AG09309 (cell line): ENCODE results near the gene CAPZB.

Experiments used
- DNase-seq: peaks from one replicate; pipeline ENCODE4 v3.0.0-alpha.2; 2010; ENCODE audit warnings: low read depth
- H3K4me3 ChIP-seq: 2 replicates; pipeline ENCODE4 v1.5.1; 2011; ENCODE audit warnings: mild to moderate bottlenecking, low read depth, low read length, moderate library complexity; ENCODE audit not compliant: control insufficient read depth
- CTCF ChIP-seq: IDR thresholded peaks from 2 replicates; pipeline ENCODE4 v1.5.1; 2011; ENCODE audit warnings: mild to moderate bottlenecking, low read depth, low read length, inconsistent platforms; ENCODE audit not compliant: insufficient read depth, control insufficient read depth; ENCODE audit errors: missing control alignments

Gene CAPZB

GRCh38 chr1:19484798-19485361 is 459 bp downstream of the CAPZB start:
- no peak for DNase-seq
- H3K4me3 ChIP-seq, result peak overlapping the region; percentile 71
- TF ChIP-seq CTCF, result no peak

GRCh38 chr1:19484338-19484797 is 971 bp downstream of the CAPZB start:
- peak overlapping the region; percentile 71 for H3K4me3 ChIP-seq
- DNase-seq, result no peak
- TF ChIP-seq CTCF, result no peak

GRCh38 chr1:19483691-19484090 is 1.6 kb downstream of the CAPZB start:
- H3K4me3 ChIP-seq, result peak overlapping the region; percentile 71
- no peak for TF ChIP-seq CTCF
- DNase-seq, result no peak

- no peak for DNase-seq
- peak overlapping the region; percentile 71; the same call in 1 of the 2 replicates for H3K4me3 ChIP-seq
- no peak for TF ChIP-seq CTCF
Measured at GRCh38 chr1:19483261-19483660, 2.1 kb downstream of the CAPZB start.

- DNase-seq, result no peak
- H3K4me3 ChIP-seq, result no peak overlapping the region
- TF ChIP-seq CTCF, result no peak
Measured at GRCh38 chr1:19481826-19482398, 3.4 kb downstream of the CAPZB start.

- no peak for DNase-seq
- H3K4me3 ChIP-seq, result no peak overlapping the region
- TF ChIP-seq CTCF, result no peak
Measured at GRCh38 chr1:19480282-19480681, 5.1 kb downstream of the CAPZB start.
